Measurements from ENCODE around the gene GRN. TPM values are rescaled to one million over a fixed set of nuclear protein-coding genes. Genes with fewer than 3 reads are reported as not detected.

The GRN gene
- total and polyA plus RNA-seq, 2 of the 13 experiments (the other 11 are each of a cell fraction or from before 2014, with no cell fraction given): 86.6 to 143 TPM

- TF ChIP-seq ELK4 (CRISPR knock-in tag; IDR thresholded peaks at IDR 0.05; ENCODE audit: borderline replicate concordance) (no peak), ZNF468 (CRISPR knock-in tag; IDR thresholded peaks at IDR 0.05) (no peak), REST (IDR thresholded peaks at IDR 0.05; ENCODE audit: borderline replicate concordance in 1 of 2, low read depth in 1 of 2, low read length in 2 of 2) (no peak), NFKBIZ (CRISPR knock-in tag; IDR thresholded peaks at IDR 0.05) (no peak), ZNF777 (CRISPR knock-in tag; IDR thresholded peaks at IDR 0.05) (no peak), PAF1 (CRISPR knock-in tag; IDR thresholded peaks at IDR 0.05) (no peak), THAP11 (CRISPR knock-in tag; IDR thresholded peaks at IDR 0.05) (no peak), MTF2 (CRISPR knock-in tag; IDR thresholded peaks at IDR 0.05; ENCODE audit: borderline replicate concordance) (no peak), SRSF4 (IDR thresholded peaks at IDR 0.05; ENCODE audit: low read depth, low read length, poor library complexity, severe bottlenecking) (no peak), FOXP4 (CRISPR knock-in tag; IDR thresholded peaks at IDR 0.05) (no peak), ISL2 (CRISPR knock-in tag; IDR thresholded peaks at IDR 0.05) (no peak), ZNF562 (CRISPR knock-in tag; IDR thresholded peaks at IDR 0.05; ENCODE audit: borderline replicate concordance) (no peak), ZFP41 (CRISPR knock-in tag; IDR thresholded peaks at IDR 0.05; ENCODE audit: borderline replicate concordance) (no peak), CHCHD3 (CRISPR knock-in tag; IDR thresholded peaks at IDR 0.05) (no peak), SNAPC4 (CRISPR knock-in tag; IDR thresholded peaks at IDR 0.05) (no peak), ZFAT (CRISPR knock-in tag; conservative IDR thresholded peaks at IDR 0.05) (no peak), ZMAT3 (CRISPR knock-in tag; conservative IDR thresholded peaks at IDR 0.05) (no peak)
Observed at GRCh38 chr17:44350733-44351226, 5.7 kb downstream of the GRN start (continued).
